ENCODE results near the gene HTR1B. TPM values are rescaled to one million over a fixed set of nuclear protein-coding genes. Genes with fewer than 3 reads are reported as not detected.

Gene HTR1B
- polyA plus RNA-seq, 2 of the 4 experiments (the other 2 are of a cell fraction): 0.12 TPM; not detected in 1

DNA sequence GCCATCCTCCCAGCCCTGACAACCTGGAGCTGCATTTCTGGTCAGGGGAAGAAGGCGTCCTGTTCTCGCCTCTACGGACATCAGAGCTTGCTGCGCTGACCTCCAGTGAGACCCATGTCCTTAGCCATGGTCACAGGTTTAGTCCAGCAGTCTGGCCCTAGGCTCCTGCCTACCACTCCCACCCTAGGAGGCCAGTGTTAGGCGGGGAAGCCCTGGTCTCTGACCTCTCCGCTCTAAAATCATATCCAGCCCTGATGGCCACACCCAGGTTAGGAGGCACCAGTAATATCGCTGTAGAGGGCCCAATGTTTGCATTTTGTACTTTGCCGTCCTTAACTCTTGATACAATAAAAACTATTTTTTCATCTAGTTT is 1.2 kb upstream of the HTR1B start:
- 83% methylated on average over 4 of the region's 8 CpGs for WGBS (ENCODE audit: missing lambda C conversion rate)
- ATAC-seq: no peak

DNA sequence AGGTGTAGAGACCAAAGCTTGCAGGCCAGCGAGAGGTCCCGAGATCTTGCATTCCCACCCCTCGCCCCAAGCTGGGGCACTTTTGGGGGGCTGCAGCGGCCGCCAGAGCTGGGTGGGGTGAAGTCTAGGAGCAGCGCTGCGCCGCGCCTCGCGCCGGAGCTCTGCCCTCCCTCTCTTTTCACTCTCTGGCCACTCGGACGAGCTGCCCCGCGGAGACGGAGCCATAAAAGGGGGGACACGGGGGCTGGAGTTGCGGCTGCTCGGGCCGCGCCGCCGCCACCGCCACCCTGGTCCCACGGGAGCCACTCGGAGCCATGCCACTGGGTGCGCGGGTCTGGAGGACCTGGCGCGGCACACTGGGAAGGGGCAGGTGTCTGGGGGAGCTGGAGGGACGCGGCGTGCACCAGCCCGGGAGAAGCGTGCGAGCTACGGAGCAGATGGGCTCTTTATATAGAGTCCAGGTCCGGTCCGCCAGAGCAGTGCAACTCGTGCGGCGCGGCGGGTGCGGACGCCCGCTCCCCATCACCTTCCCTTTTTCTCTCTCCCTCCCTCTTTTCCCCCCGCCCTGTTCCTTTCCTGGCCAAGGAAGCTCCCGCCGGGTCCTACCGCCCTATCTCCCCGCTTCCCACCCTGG is 687 bp upstream of the HTR1B start:
- ChIA-PET CTCF (interaction anchor here (1.0 to 1.1 kb wide), 2 partner anchors 467 to 1371 kb away, joined by 3 read pairs; no protein-coding TSS in a partner anchor), POLR2A (no interaction called here)
- Histone ChIP-seq H3K9me3 (no peaks in the 10 kb centered on the region), H3K4me3 (peak overlapping the region; percentile 40), H3K4me2 (peak overlapping the region; percentile 75), H3K4me1 (no peaks in the 10 kb centered on the region), H3K27ac (no peak overlapping the region)
- ATAC-seq (peak; percentile 22 to 40; a peak in 3 of 6 replicates), FAIRE-seq (no peak), DNase-seq (ENCODE audit: low read depth in 1 of 2, low spot score in 1 of 2) (peak in 1 of 2 experiments; percentile 2)
- WGBS (ENCODE audit: missing lambda C conversion rate): 80% methylated on average over 4 of the region's 53 CpGs
- TF ChIP-seq ZNF302 (CRISPR knock-in tag; IDR thresholded peaks at IDR 0.05) (no peak), POLR2A (IDR thresholded peaks at IDR 0.05; ENCODE audit: low read length) (no peak), ZFP36 (IDR thresholded peaks at IDR 0.05; ENCODE audit: borderline replicate concordance, partially characterized antibody) (no peak), CEBPB (IDR thresholded peaks at IDR 0.05) (no peak), SMC3 (IDR thresholded peaks at IDR 0.05) (no peak), TFCP2L1 (CRISPR knock-in tag; IDR thresholded peaks at IDR 0.05) (no peak), RNF2 (IDR thresholded peaks at IDR 0.05; ENCODE audit: borderline replicate concordance, low read depth) (no peak), EHF (CRISPR knock-in tag; IDR thresholded peaks at IDR 0.05) (no peak)
- TF ChIP-seq, protein P1, sequence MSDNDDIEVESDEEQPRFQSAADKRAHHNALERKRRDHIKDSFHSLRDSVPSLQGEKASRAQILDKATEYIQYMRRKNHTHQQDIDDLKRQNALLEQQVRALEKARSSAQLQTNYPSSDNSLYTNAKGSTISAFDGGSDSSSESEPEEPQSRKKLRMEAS (IDR thresholded peaks at IDR 0.05): no peak
- TF ChIP-seq, protein P2, sequence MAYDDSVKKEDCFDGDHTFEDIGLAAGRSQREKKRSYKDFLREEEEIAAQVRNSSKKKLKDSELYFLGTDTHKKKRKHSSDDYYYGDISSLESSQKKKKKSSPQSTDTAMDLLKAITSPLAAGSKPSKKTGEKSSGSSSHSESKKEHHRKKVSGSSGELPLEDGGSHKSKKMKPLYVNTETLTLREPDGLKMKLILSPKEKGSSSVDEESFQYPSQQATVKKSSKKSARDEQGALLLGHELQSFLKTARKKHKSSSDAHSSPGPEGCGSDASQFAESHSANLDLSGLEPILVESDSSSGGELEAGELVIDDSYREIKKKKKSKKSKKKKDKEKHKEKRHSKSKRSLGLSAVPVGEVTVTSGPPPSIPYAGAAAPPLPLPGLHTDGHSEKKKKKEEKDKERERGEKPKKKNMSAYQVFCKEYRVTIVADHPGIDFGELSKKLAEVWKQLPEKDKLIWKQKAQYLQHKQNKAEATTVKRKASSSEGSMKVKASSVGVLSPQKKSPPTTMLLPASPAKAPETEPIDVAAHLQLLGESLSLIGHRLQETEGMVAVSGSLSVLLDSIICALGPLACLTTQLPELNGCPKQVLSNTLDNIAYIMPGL (CRISPR knock-in tag; IDR thresholded peaks at IDR 0.05; ENCODE audit: borderline replicate concordance): no peak
- TF ChIP-seq, protein P3, sequence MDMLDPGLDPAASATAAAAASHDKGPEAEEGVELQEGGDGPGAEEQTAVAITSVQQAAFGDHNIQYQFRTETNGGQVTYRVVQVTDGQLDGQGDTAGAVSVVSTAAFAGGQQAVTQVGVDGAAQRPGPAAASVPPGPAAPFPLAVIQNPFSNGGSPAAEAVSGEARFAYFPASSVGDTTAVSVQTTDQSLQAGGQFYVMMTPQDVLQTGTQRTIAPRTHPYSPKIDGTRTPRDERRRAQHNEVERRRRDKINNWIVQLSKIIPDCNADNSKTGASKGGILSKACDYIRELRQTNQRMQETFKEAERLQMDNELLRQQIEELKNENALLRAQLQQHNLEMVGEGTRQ (IDR thresholded peaks at IDR 0.05): no peak

More for the DNA sequence above, 1.2 kb upstream of the HTR1B start:
- H3K4me2 ChIP-seq: peak overlapping the region; percentile 75
- ChIA-PET CTCF (interaction anchor here (1.1 to 1.7 kb wide), 4 partner anchors 8 to 1371 kb away, joined by 3 to 5 read pairs (median 4); no protein-coding TSS in a partner anchor), POLR2A (no interaction called here)
- FAIRE-seq (no peak), DNase-seq (ENCODE audit: low read depth in 1 of 2, low spot score in 1 of 2) (no peak)
- TF ChIP-seq, protein P2 (CRISPR knock-in tag; IDR thresholded peaks at IDR 0.05; ENCODE audit: borderline replicate concordance): no peak
- TF ChIP-seq, protein P4, sequence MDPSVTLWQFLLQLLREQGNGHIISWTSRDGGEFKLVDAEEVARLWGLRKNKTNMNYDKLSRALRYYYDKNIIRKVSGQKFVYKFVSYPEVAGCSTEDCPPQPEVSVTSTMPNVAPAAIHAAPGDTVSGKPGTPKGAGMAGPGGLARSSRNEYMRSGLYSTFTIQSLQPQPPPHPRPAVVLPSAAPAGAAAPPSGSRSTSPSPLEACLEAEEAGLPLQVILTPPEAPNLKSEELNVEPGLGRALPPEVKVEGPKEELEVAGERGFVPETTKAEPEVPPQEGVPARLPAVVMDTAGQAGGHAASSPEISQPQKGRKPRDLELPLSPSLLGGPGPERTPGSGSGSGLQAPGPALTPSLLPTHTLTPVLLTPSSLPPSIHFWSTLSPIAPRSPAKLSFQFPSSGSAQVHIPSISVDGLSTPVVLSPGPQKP (IDR thresholded peaks at IDR 0.05; ENCODE audit: low read depth, low read length): no peak
- TF ChIP-seq HOXA7 (CRISPR knock-in tag; IDR thresholded peaks at IDR 0.05) (no peak), ZSCAN20 (CRISPR knock-in tag; IDR thresholded peaks at IDR 0.05) (no peak), HOXB5 (CRISPR knock-in tag; IDR thresholded peaks at IDR 0.05) (no peak), ZC3H11A (IDR thresholded peaks at IDR 0.05) (no peak), HDAC2 (IDR thresholded peaks at IDR 0.05) (no peak), NPAS2 (CRISPR knock-in tag; IDR thresholded peaks at IDR 0.05; ENCODE audit: borderline replicate concordance) (no peak), JUN (IDR thresholded peaks at IDR 0.05) (no peak)
- TF ChIP-seq, protein P1 (IDR thresholded peaks at IDR 0.05): no peak
- TF ChIP-seq, protein P5, sequence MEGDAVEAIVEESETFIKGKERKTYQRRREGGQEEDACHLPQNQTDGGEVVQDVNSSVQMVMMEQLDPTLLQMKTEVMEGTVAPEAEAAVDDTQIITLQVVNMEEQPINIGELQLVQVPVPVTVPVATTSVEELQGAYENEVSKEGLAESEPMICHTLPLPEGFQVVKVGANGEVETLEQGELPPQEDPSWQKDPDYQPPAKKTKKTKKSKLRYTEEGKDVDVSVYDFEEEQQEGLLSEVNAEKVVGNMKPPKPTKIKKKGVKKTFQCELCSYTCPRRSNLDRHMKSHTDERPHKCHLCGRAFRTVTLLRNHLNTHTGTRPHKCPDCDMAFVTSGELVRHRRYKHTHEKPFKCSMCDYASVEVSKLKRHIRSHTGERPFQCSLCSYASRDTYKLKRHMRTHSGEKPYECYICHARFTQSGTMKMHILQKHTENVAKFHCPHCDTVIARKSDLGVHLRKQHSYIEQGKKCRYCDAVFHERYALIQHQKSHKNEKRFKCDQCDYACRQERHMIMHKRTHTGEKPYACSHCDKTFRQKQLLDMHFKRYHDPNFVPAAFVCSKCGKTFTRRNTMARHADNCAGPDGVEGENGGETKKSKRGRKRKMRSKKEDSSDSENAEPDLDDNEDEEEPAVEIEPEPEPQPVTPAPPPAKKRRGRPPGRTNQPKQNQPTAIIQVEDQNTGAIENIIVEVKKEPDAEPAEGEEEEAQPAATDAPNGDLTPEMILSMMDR (IDR thresholded peaks at IDR 0.05): no peak
- TF ChIP-seq, protein P6, sequence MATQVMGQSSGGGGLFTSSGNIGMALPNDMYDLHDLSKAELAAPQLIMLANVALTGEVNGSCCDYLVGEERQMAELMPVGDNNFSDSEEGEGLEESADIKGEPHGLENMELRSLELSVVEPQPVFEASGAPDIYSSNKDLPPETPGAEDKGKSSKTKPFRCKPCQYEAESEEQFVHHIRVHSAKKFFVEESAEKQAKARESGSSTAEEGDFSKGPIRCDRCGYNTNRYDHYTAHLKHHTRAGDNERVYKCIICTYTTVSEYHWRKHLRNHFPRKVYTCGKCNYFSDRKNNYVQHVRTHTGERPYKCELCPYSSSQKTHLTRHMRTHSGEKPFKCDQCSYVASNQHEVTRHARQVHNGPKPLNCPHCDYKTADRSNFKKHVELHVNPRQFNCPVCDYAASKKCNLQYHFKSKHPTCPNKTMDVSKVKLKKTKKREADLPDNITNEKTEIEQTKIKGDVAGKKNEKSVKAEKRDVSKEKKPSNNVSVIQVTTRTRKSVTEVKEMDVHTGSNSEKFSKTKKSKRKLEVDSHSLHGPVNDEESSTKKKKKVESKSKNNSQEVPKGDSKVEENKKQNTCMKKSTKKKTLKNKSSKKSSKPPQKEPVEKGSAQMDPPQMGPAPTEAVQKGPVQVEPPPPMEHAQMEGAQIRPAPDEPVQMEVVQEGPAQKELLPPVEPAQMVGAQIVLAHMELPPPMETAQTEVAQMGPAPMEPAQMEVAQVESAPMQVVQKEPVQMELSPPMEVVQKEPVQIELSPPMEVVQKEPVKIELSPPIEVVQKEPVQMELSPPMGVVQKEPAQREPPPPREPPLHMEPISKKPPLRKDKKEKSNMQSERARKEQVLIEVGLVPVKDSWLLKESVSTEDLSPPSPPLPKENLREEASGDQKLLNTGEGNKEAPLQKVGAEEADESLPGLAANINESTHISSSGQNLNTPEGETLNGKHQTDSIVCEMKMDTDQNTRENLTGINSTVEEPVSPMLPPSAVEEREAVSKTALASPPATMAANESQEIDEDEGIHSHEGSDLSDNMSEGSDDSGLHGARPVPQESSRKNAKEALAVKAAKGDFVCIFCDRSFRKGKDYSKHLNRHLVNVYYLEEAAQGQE (IDR thresholded peaks at IDR 0.05): no peak
- H3K27ac ChIP-seq: no peak overlapping the region
- H3K4me3 ChIP-seq: no peak overlapping the region; the same call in 2 of the 3 replicates
- H3K9me3 ChIP-seq: no peaks in the 10 kb centered on the region
- no peaks in the 10 kb centered on the region for H3K4me1 ChIP-seq

Measured in A549 (cell line).